ENCODE data around the gene EHMT1.
"Not testable (repeated sequence)": the region's sequence is repeated elsewhere in the genome, so short reads cannot be mapped to it uniquely, and the experiment has no call there.

EHMT1 gene

GRCh38 chr9:137802021-137802420 is 183.2 kb downstream of the EHMT1 start:
- TF ChIP-seq, protein P1, sequence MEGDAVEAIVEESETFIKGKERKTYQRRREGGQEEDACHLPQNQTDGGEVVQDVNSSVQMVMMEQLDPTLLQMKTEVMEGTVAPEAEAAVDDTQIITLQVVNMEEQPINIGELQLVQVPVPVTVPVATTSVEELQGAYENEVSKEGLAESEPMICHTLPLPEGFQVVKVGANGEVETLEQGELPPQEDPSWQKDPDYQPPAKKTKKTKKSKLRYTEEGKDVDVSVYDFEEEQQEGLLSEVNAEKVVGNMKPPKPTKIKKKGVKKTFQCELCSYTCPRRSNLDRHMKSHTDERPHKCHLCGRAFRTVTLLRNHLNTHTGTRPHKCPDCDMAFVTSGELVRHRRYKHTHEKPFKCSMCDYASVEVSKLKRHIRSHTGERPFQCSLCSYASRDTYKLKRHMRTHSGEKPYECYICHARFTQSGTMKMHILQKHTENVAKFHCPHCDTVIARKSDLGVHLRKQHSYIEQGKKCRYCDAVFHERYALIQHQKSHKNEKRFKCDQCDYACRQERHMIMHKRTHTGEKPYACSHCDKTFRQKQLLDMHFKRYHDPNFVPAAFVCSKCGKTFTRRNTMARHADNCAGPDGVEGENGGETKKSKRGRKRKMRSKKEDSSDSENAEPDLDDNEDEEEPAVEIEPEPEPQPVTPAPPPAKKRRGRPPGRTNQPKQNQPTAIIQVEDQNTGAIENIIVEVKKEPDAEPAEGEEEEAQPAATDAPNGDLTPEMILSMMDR (conservative IDR thresholded peaks at IDR 0.05; ENCODE audit: low read length): no peak
- H3K4me3 ChIP-seq (ENCODE audit: low read length): no peak overlapping the region
- DNase-seq (ENCODE audit: low read depth): no peak

- no peak for DNase-seq (ENCODE audit: low read depth)
- TF ChIP-seq, protein P1 (conservative IDR thresholded peaks at IDR 0.05; ENCODE audit: low read length): no peak
- no peak overlapping the region for H3K4me3 ChIP-seq (ENCODE audit: low read length)
Observed at GRCh38 chr9:137802521-137803243, 183.9 kb downstream of the EHMT1 start.

- no peak overlapping the region for H3K4me3 ChIP-seq (ENCODE audit: low read length)
- peak; percentile 7 for DNase-seq (ENCODE audit: low read depth)
- TF ChIP-seq, protein P1 (conservative IDR thresholded peaks at IDR 0.05; ENCODE audit: low read length): no peak
Observed at GRCh38 chr9:137804908-137805630, 186.3 kb downstream of the EHMT1 start.

GRCh38 chr9:137807721-137808703 is 189.2 kb downstream of the EHMT1 start:
- no peak overlapping the region for H3K4me3 ChIP-seq (ENCODE audit: low read length)
- no peak for DNase-seq (ENCODE audit: low read depth)
- TF ChIP-seq, protein P1 (conservative IDR thresholded peaks at IDR 0.05; ENCODE audit: low read length): no peak

DNA sequence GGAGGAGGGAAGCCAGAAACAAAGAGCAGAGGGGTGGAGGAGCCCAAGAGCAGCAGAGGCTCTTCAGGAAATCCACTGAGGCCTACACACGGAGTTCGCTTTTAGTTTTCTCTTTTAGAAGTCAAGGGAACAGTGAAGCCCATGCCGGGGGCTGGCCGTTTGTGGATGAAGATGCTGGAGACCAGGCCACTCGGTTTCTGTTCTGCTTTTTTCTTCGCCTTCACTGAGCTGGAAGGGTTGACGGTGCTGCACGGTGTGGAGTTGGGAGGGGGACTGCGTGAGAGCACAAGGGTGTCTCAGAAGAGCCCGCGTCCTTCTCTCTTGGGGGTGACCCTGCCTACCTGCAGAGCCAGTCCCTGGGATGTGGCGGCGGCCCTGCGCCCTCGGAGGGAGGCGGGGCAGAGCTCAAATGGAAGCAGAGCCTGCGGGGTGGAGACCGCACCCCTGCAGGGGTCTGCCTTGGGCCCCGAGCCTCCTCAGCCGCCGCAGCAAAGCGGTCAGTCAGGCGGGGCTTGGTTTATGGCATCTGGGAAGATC is 190.3 kb downstream of the EHMT1 start:
- DNase-seq (ENCODE audit: low read depth): no peak
- TF ChIP-seq, protein P1 (conservative IDR thresholded peaks at IDR 0.05; ENCODE audit: low read length): no peak
- H3K4me3 ChIP-seq (ENCODE audit: low read length): no peak overlapping the region

GRCh38 chr9:137809726-137810450 is 191.1 kb downstream of the EHMT1 start:
- not testable (repeated sequence) for H3K4me3 ChIP-seq (ENCODE audit: low read length); DNase-seq (ENCODE audit: low read depth)
